Measurements from ENCODE around the gene SMG6.
A peak's percentile ranks its signal among the peaks of the same experiment; 100 is the strongest.

Gene SMG6

GRCh38 chr17:2087597-2088211, 215.9 kb downstream of the SMG6 start:
- Histone ChIP-seq H3K36me3 (ENCODE audit: control insufficient read depth, insufficient read depth, low read length) (peaks cover 6% of the 10 kb centered on the region; the same call in 1 of the 2 replicates), H3K27me3 (replicated peaks; ENCODE audit: control insufficient read depth, insufficient read depth, low read length) (no peaks in the 10 kb centered on the region), H3K4me3 (replicated peaks; ENCODE audit: low read depth, low read length) (no peak overlapping the region)
- TF ChIP-seq CTCF (IDR thresholded peaks at IDR 0.05; ENCODE audit: insufficient read depth, low read length, poor library complexity, severe bottlenecking) = no peak
- peak; percentile 82 for DNase-seq (ENCODE audit: extremely low read depth, insufficient read length)

- Histone ChIP-seq H3K27me3 (replicated peaks; ENCODE audit: control insufficient read depth, insufficient read depth, low read length) (no peaks in the 10 kb centered on the region), H3K36me3 (ENCODE audit: control insufficient read depth, insufficient read depth, low read length) (peaks cover 10% of the 10 kb centered on the region), H3K4me3 (replicated peaks; ENCODE audit: low read depth, low read length) (no peak overlapping the region)
- no peak for TF ChIP-seq CTCF (IDR thresholded peaks at IDR 0.05; ENCODE audit: insufficient read depth, low read length, poor library complexity, severe bottlenecking)
- DNase-seq (ENCODE audit: extremely low read depth, insufficient read length) = no peak
These were observed 217.3 kb downstream of the SMG6 start for GRCh38 chr17:2086306-2086705.

GRCh38 chr17:2085648-2085949, 218.0 kb downstream of the SMG6 start:
- no peak overlapping the region for H3K4me3 ChIP-seq (replicated peaks; ENCODE audit: low read depth, low read length)
- no peaks in the 10 kb centered on the region for H3K27me3 ChIP-seq (replicated peaks; ENCODE audit: control insufficient read depth, insufficient read depth, low read length)
- peaks cover 10% of the 10 kb centered on the region for H3K36me3 ChIP-seq (ENCODE audit: control insufficient read depth, insufficient read depth, low read length)
- no peak for TF ChIP-seq CTCF (IDR thresholded peaks at IDR 0.05; ENCODE audit: insufficient read depth, low read length, poor library complexity, severe bottlenecking)
- DNase-seq (ENCODE audit: extremely low read depth, insufficient read length) = no peak

- no peak for DNase-seq (ENCODE audit: extremely low read depth, insufficient read length)
- TF ChIP-seq CTCF (IDR thresholded peaks at IDR 0.05; ENCODE audit: insufficient read depth, low read length, poor library complexity, severe bottlenecking) = no peak
- H3K4me3 ChIP-seq (replicated peaks; ENCODE audit: low read depth, low read length) = no peak overlapping the region
- peaks cover 10% of the 10 kb centered on the region for H3K36me3 ChIP-seq (ENCODE audit: control insufficient read depth, insufficient read depth, low read length)
- no peaks in the 10 kb centered on the region for H3K27me3 ChIP-seq (replicated peaks; ENCODE audit: control insufficient read depth, insufficient read depth, low read length)
These were observed 218.6 kb downstream of the SMG6 start for GRCh38 chr17:2084766-2085647.

GRCh38 chr17:2084036-2084765, 219.4 kb downstream of the SMG6 start:
- peaks cover 10% of the 10 kb centered on the region for H3K36me3 ChIP-seq (ENCODE audit: control insufficient read depth, insufficient read depth, low read length)
- no peak for TF ChIP-seq CTCF (IDR thresholded peaks at IDR 0.05; ENCODE audit: insufficient read depth, low read length, poor library complexity, severe bottlenecking)

More at GRCh38 chr17:2084036-2084765, 219.4 kb downstream of the SMG6 start:
- Histone ChIP-seq H3K4me3 (replicated peaks; ENCODE audit: low read depth, low read length) (no peak overlapping the region), H3K27me3 (replicated peaks; ENCODE audit: control insufficient read depth, insufficient read depth, low read length) (no peaks in the 10 kb centered on the region)
- no peak for DNase-seq (ENCODE audit: extremely low read depth, insufficient read length)
